ENCODE measurements around the gene BUB3. TPM values are rescaled to one million over a fixed set of nuclear protein-coding genes. Genes with fewer than 3 reads are reported as not detected.

BUB3 gene
- total and polyA plus RNA-seq, 2 of the 8 experiments (the other 6 are each of a cell fraction or from before 2014, with no cell fraction given): 183 to 207 TPM

DNA sequence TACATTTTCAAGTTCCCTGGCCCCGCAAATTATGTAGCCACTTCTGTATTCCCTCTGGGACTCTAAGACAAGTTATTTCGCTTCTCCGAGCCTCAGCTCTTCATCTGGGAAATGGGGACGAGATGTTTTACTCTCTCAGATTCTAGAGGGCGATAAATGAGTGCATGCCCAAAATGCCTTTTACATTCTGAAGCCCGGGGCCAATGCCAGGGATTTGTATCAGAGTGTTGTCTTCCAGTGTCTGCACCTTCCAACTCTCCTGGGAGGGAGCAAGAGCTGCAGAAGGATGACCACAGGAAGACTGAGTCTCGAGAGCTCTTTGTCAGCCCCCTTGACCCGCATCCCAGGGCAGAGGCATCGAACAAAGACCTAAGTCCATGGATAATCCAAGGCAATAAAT is 39.9 kb downstream of the BUB3 start:
- Histone ChIP-seq H3K9ac (replicated peaks in 1 of 4; ENCODE audit: extremely low read depth in 1 of 4, low read depth in 3 of 4, low read length in 3 of 4) (no peak overlapping the region), H4K8ac (ENCODE audit: extremely low read depth, insufficient read depth, low read length) (no peak overlapping the region), H3K79me1 (ENCODE audit: low read depth, low read length) (no peaks in the 10 kb centered on the region; the same call in 1 of the 2 replicates), H3K4me2 (ENCODE audit: insufficient read depth in 1 of 2, low read depth in 2 of 2, low read length in 2 of 2) (no peak overlapping the region), H3K14ac (ENCODE audit: insufficient read length) (no peak overlapping the region), H3K23ac (ENCODE audit: insufficient read length) (no peak overlapping the region), H3K56ac (replicated peaks; ENCODE audit: insufficient read length, low read depth, low read length) (no peak overlapping the region), H3K4me1 (replicated peaks in 1 of 4; ENCODE audit: control insufficient read depth in 3 of 4, insufficient read depth in 4 of 4, low read length in 3 of 4) (peaks cover 0 to 7% (median 3%) of the 10 kb centered on the region in 4 experiments; a peak in 3 of 7 replicates), H2BK5ac (ENCODE audit: low read depth, low read length) (no peak overlapping the region), H3K79me2 (ENCODE audit: control insufficient read depth in 1 of 2, insufficient read depth in 2 of 2, low read length in 2 of 2) (no peaks in the 10 kb centered on the region), H2BK12ac (ENCODE audit: low read depth, low read length) (no peak overlapping the region), H2BK15ac (ENCODE audit: low read length) (no peak overlapping the region), H3K4me3 (ENCODE audit: extremely low read depth in 1 of 4, insufficient read depth in 2 of 4, low read depth in 3 of 4, low read length in 4 of 4) (no peak overlapping the region), H3K9me3 (ENCODE audit: insufficient read depth in 2 of 2, low read depth in 1 of 2, low read length in 1 of 2) (no peaks in the 10 kb centered on the region), H4K5ac (ENCODE audit: insufficient read length, low read depth, low read length) (no peak overlapping the region), H3K27ac (ENCODE audit: low read depth, low read length) (no peak overlapping the region), H2AFZ (ENCODE audit: low read length) (no peak overlapping the region), H2BK20ac (ENCODE audit: low read length) (no peak overlapping the region), H2BK120ac (replicated peaks; ENCODE audit: low read depth, low read length) (no peak overlapping the region), H4K20me1 (replicated peaks in 1 of 2; ENCODE audit: control insufficient read depth in 1 of 2, insufficient read depth in 2 of 2, low read length in 2 of 2) (peaks cover 0 to 2% of the 10 kb centered on the region in 2 experiments), H3K4ac (replicated peaks; ENCODE audit: insufficient read length, low read depth, low read length) (no peak overlapping the region), H4K91ac (replicated peaks; ENCODE audit: insufficient read length, low read length) (no peak overlapping the region), H3K23me2 (ENCODE audit: low read depth, low read length) (no peaks in the 10 kb centered on the region; the same call in 1 of the 2 replicates), H3K36me3 (ENCODE audit: control insufficient read depth in 2 of 4, insufficient read depth in 4 of 4, low read length in 3 of 4) (no peaks in the 10 kb centered on the region), H3K18ac (ENCODE audit: extremely low read depth, low read length) (no peak overlapping the region), H2AK5ac (ENCODE audit: low read depth, low read length) (no peak overlapping the region), H3K27me3 (replicated peaks in 1 of 4; ENCODE audit: control insufficient read depth in 3 of 4, extremely low read depth in 1 of 4, insufficient read depth in 3 of 4, low read length in 3 of 4) (no peaks in the 10 kb centered on the region)
- ChIA-PET CTCF (ENCODE audit: partially characterized antibody) (interaction anchor here (0.8 to 2.6 kb wide), 8 partner anchors 9 to 364 kb away, joined by 3 to 9 read pairs (median 3); no protein-coding TSS in a partner anchor), POLR2A (ENCODE audit: partially characterized antibody) (no interaction called here)
- TF ChIP-seq YY1 (IDR thresholded peaks at IDR 0.05; ENCODE audit: low read depth, low read length) (no peak), HDAC6 (IDR thresholded peaks at IDR 0.05; ENCODE audit: low read depth, low read length) (no peak), SAP30 (IDR thresholded peaks at IDR 0.05; ENCODE audit: insufficient read depth, insufficient replicate concordance, low read length) (no peak), RAD21 (IDR thresholded peaks at IDR 0.05 in 1 of 2, conservative IDR thresholded peaks at IDR 0.05 in 1 of 2; ENCODE audit: low read depth in 2 of 2, low read length in 2 of 2) (no peak), EZH2 (IDR thresholded peaks at IDR 0.05; ENCODE audit: low read depth, low read length, severe bottlenecking) (no peak), KDM1A (IDR thresholded peaks at IDR 0.05; ENCODE audit: borderline replicate concordance, low read length) (peak; percentile 45; the same call in 1 of the 2 replicates), SIRT6 (IDR thresholded peaks at IDR 0.05; ENCODE audit: low read length) (no peak)
- TF ChIP-seq, protein P1, sequence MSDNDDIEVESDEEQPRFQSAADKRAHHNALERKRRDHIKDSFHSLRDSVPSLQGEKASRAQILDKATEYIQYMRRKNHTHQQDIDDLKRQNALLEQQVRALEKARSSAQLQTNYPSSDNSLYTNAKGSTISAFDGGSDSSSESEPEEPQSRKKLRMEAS (IDR thresholded peaks at IDR 0.05): no peak
- DNase-seq (ENCODE audit: low read depth in 1 of 2, low spot score in 2 of 2): no peak
- WGBS, 2 experiments (ENCODE audit: extremely low coverage in 1 of 2, insufficient coverage in 1 of 2, insufficient read length in 1 of 2, insufficient replicate concordance in 2 of 2, low coverage in 1 of 2, low lambda C conversion rate in 2 of 2, missing lambda C conversion rate in 1 of 2): 82% methylated on average over 9 of the region's 9 CpGs; no CpG with 5 or more reads in 1 of the 2 experiments
- FAIRE-seq: no peak

Data from H1 (cell line).